Activated naive CD4-positive, alpha-beta T cell treated with anti-CD3 and anti-CD28 coated beads, Interleukin-2, amount 50 U/mL, for 72 hours (primary cell): Measurements from ENCODE around the gene CMC2. TPM values are rescaled to one million over a fixed set of nuclear protein-coding genes. Genes with fewer than 3 reads are reported as not detected.
A peak's percentile ranks its signal among the peaks of the same experiment; 100 is the strongest.

Source experiments
- ATAC-seq, 2 donors: fragments of 150-1000 bp; cut with Tn5 transposase; 2 replicates each; pipeline ENCODE4 v1.10.0; 2021; ENCODE audit warnings: mild to moderate bottlenecking in 2 of 2, moderate library complexity in 2 of 2
- DNase-seq, 2 donors: peaks; one replicate each; pipeline ENCODE4 v3.0.0; 2021 to 2022; ENCODE audit warnings: low spot score in 2 of 2
- H3K27ac Mint-ChIP-seq, 2 donors: one replicate each; pipeline ENCODE4 v1.8.0; 2022; ENCODE audit warnings: mild to moderate bottlenecking in 2 of 2, mixed read lengths in 2 of 2
- H3K36me3 Mint-ChIP-seq, 2 donors: one replicate each; pipeline ENCODE4 v1.8.0; 2022; ENCODE audit warnings: mixed read lengths in 2 of 2
- H3K9me3 Mint-ChIP-seq, 2 donors: one replicate each; pipeline ENCODE4 v1.8.0; 2022; ENCODE audit warnings: mixed read lengths in 2 of 2
- total RNA-seq, 2 donors: library from RNA; stranded (reverse); gene quantifications; one replicate each; pipeline ENCODE4 v1.2.3, GENCODE V29; 2022

CMC2 gene
- total RNA-seq, 2 donors from 2014 or later = 107 to 144 TPM

- Mint-ChIP-seq H3K27ac (no peak overlapping the region), H3K36me3 (peaks cover 0 to 13% of the 10 kb centered on the region in 2 donors), H3K9me3 (no peaks in the 10 kb centered on the region)
- ATAC-seq = no peak
- DNase-seq = no peak
Observed at GRCh38 chr16:80990978-80991377, 15.7 kb downstream of the CMC2 start.

GRCh38 chr16:80990577-80990976 lies 16.1 kb downstream of the CMC2 start:
- Mint-ChIP-seq H3K27ac (no peak overlapping the region), H3K9me3 (no peaks in the 10 kb centered on the region), H3K36me3 (peaks cover 0 to 13% of the 10 kb centered on the region in 2 donors)
- ATAC-seq (no peak), DNase-seq (no peak)

DNA sequence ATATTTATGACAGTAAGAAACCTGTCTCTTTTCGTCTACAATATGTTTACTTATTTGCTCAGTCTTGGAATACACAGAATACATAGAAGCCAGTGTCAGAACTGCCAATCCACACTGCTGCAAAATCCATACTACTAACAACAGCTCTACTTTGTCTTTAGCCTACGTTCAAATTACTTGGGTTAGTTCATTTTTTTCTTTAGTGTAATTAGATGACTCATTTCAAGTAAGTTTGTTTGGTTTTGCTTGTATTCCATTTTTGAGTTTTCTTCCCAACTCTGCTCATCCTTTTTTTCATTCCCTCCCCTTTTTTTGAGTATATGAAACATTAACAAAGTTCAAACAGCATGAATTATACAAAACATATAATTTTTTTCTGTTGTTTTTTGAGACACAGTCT lies 16.9 kb downstream of the CMC2 start:
- no peak for DNase-seq
- H3K9me3 Mint-ChIP-seq = no peaks in the 10 kb centered on the region
- no peak overlapping the region for H3K27ac Mint-ChIP-seq
- ATAC-seq = no peak
- peaks cover 0 to 13% of the 10 kb centered on the region in 2 donors for H3K36me3 Mint-ChIP-seq

GRCh38 chr16:80988756-80989155 lies 17.9 kb downstream of the CMC2 start:
- H3K36me3 Mint-ChIP-seq = peaks cover 0 to 13% of the 10 kb centered on the region in 2 donors
- H3K9me3 Mint-ChIP-seq = no peaks in the 10 kb centered on the region
- ATAC-seq (no peak), DNase-seq (no peak)
- H3K27ac Mint-ChIP-seq = no peak overlapping the region

GRCh38 chr16:80986557-80986956 lies 20.1 kb downstream of the CMC2 start:
- ATAC-seq (no peak), DNase-seq (no peak)
- Mint-ChIP-seq H3K27ac (no peak overlapping the region), H3K9me3 (no peaks in the 10 kb centered on the region), H3K36me3 (peaks cover 0 to 5% of the 10 kb centered on the region in 2 donors)

GRCh38 chr16:80985611-80986010 lies 21.1 kb downstream of the CMC2 start:
- Mint-ChIP-seq H3K9me3 (no peaks in the 10 kb centered on the region), H3K36me3 (no peaks in the 10 kb centered on the region), H3K27ac (peak overlapping the region in 1 of 2 donors; percentile 1)
- no peak for DNase-seq
- ATAC-seq = no peak

- Mint-ChIP-seq H3K36me3 (no peaks in the 10 kb centered on the region), H3K9me3 (no peaks in the 10 kb centered on the region), H3K27ac (no peak overlapping the region)
- ATAC-seq (no peak), DNase-seq (no peak)
Observed at GRCh38 chr16:80984124-80984892, 22.4 kb downstream of the CMC2 start.

GRCh38 chr16:80982646-80983045 lies 24.0 kb downstream of the CMC2 start:
- ATAC-seq (no peak), DNase-seq (no peak)
- Mint-ChIP-seq H3K36me3 (no peaks in the 10 kb centered on the region), H3K27ac (no peak overlapping the region), H3K9me3 (no peaks in the 10 kb centered on the region)

- ATAC-seq = no peak
- Mint-ChIP-seq H3K27ac (no peak overlapping the region), H3K36me3 (no peaks in the 10 kb centered on the region)
Observed at GRCh38 chr16:80981103-80981502, 25.6 kb downstream of the CMC2 start.

GRCh38 chr16:80976946-80977345 lies 29.7 kb downstream of the CMC2 start:
- DNase-seq (no peak), ATAC-seq (no peak)
- peaks cover 4 to 12% of the 10 kb centered on the region in 2 donors for H3K36me3 Mint-ChIP-seq
- H3K27ac Mint-ChIP-seq = peak overlapping the region in 1 of 2 donors; percentile 19
- no peaks in the 10 kb centered on the region for H3K9me3 Mint-ChIP-seq

More at GRCh38 chr16:80981103-80981502, 25.6 kb downstream of the CMC2 start:
- H3K9me3 Mint-ChIP-seq = no peaks in the 10 kb centered on the region
- no peak for DNase-seq

- Mint-ChIP-seq H3K36me3 (peaks cover 4 to 13% of the 10 kb centered on the region in 2 donors), H3K9me3 (no peaks in the 10 kb centered on the region), H3K27ac (peak overlapping the region; percentile 14 to 44)
- ATAC-seq (no peak), DNase-seq (no peak)
Observed at GRCh38 chr16:80974649-80975376, 31.9 kb downstream of the CMC2 start.

GRCh38 chr16:80973991-80974390 lies 32.7 kb downstream of the CMC2 start:
- H3K27ac Mint-ChIP-seq = peak overlapping the region; percentile 14 to 47
- DNase-seq (no peak), ATAC-seq (no peak)
- no peaks in the 10 kb centered on the region for H3K9me3 Mint-ChIP-seq
- H3K36me3 Mint-ChIP-seq = peaks cover 4 to 21% of the 10 kb centered on the region in 2 donors

DNA sequence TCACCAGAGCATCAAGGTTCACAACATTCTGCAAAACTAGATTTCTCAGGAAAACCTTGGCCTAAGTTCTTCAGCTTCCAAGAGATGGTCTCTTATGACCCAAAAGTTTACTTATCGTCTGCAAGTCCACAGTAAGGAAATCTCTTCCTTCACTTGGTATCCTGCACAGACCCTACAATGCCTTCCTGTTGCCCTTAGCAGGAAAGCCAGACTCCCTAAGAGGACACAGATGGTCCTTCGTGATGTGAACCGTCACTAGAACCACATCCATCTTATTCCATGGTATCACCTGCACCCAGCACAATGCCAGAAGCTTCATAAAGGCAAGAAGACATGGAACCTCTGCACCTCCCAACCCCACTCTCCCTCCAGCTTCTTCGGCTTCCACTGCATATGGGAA lies 34.1 kb downstream of the CMC2 start:
- no peak for DNase-seq
- Mint-ChIP-seq H3K27ac (peak overlapping the region in 1 of 2 donors; percentile 30), H3K36me3 (peaks cover 4 to 27% of the 10 kb centered on the region in 2 donors), H3K9me3 (no peaks in the 10 kb centered on the region)
- no peak for ATAC-seq

DNA sequence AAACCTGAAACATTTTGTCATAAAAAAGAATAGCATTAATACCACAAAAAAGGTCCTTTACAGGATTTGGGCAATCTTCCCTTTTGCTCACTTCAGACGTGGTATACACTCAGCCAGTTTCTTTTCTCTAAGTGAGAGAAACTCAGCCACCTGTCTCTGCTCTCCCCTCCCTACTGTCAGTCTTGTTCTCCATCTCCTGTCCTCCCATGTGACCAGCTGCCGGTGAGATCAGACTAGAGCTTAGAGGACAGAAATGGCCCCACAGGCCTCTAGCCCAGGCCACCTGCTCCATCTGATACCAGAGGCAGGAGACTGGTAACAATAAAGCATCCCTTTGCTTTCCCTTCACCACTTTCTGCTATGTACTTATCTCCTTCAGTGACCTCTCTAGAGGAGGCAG lies 34.9 kb downstream of the CMC2 start:
- Mint-ChIP-seq H3K36me3 (peaks cover 4 to 27% of the 10 kb centered on the region in 2 donors), H3K27ac (no peak overlapping the region), H3K9me3 (no peaks in the 10 kb centered on the region)
- ATAC-seq = peak; percentile 34 to 92
- DNase-seq = no peak

GRCh38 chr16:80969114-80969484 lies 37.6 kb downstream of the CMC2 start:
- Mint-ChIP-seq H3K9me3 (no peaks in the 10 kb centered on the region), H3K36me3 (peaks cover 0 to 18% of the 10 kb centered on the region in 2 donors), H3K27ac (peak overlapping the region in 1 of 2 donors; percentile 69)
- DNase-seq (no peak), ATAC-seq (no peak)

DNA sequence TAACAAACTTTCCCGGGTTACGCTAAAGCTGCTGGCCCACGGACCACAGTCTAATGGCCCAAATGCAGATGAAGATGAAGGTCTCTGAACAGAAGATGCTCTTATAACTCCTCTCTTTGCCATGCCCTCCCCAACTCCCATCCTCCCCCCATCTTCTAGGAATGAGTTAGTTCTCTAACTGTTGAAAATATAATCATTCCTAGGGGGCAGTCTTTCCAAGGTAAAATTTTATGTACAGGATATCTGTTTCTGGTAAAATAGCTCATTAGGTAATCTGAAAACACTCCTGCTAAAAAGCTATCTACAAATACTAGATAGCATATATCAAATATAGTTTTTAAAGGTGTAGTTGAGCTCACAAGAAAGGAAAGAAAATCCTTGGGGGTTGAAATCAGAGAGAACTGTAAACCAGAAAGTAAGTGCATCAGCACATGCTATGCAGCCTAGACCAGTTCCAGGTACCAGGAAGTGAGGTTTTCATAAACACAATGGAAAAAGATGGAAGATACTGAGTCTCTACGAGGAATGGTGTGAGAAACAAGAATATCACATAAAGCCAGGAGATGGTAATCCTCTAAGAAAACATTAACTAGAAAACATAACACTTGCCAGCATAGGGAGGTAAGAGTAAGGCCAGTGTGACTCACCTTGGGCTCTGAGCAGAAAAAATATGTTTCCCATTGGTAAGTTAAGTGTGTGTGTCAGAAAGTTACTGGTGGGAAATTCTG lies 38.1 kb downstream of the CMC2 start:
- ATAC-seq = no peak
- Mint-ChIP-seq H3K9me3 (no peaks in the 10 kb centered on the region), H3K27ac (no peak overlapping the region), H3K36me3 (peaks cover 0 to 15% of the 10 kb centered on the region in 2 donors)
- DNase-seq = no peak

- H3K36me3 Mint-ChIP-seq = peaks cover 0 to 15% of the 10 kb centered on the region in 2 donors
- H3K27ac Mint-ChIP-seq = no peak overlapping the region
- no peak for DNase-seq
- no peaks in the 10 kb centered on the region for H3K9me3 Mint-ChIP-seq
- ATAC-seq = no peak
Observed at GRCh38 chr16:80966617-80967016, 40.1 kb downstream of the CMC2 start.
